ENCODE data around the gene RGS6.
"Not testable (repeated sequence)": the region's sequence is repeated elsewhere in the genome, so short reads cannot be mapped to it uniquely, and the experiment has no call there.

Gene RGS6

GRCh38 chr14:72466325-72466724 lies 534.1 kb downstream of the RGS6 start:
- Mint-ChIP-seq H3K27ac (no peak overlapping the region), H3K9me3 (peaks cover 17% of the 10 kb centered on the region), H3K4me1 (ENCODE audit: low read depth) (no peaks in the 10 kb centered on the region), H3K4me3 (no peak overlapping the region), H3K36me3 (ENCODE audit: low read depth) (no peaks in the 10 kb centered on the region), H3K27me3 (peaks cover 3% of the 10 kb centered on the region)

GRCh38 chr14:72471346-72471745 lies 539.1 kb downstream of the RGS6 start:
- H3K27ac Mint-ChIP-seq: no peak overlapping the region

GRCh38 chr14:72472845-72473244 lies 540.6 kb downstream of the RGS6 start:
- Mint-ChIP-seq H3K4me3 (no peak overlapping the region), H3K9me3 (no peaks in the 10 kb centered on the region), H3K4me1 (ENCODE audit: low read depth) (peaks cover 23% of the 10 kb centered on the region), H3K27me3 (peaks cover 13% of the 10 kb centered on the region), H3K27ac (no peak overlapping the region), H3K36me3 (ENCODE audit: low read depth) (no peaks in the 10 kb centered on the region)

More at GRCh38 chr14:72471346-72471745, 539.1 kb downstream of the RGS6 start:
- peaks cover 12% of the 10 kb centered on the region for H3K27me3 Mint-ChIP-seq
- H3K9me3 Mint-ChIP-seq: peaks cover 5% of the 10 kb centered on the region
- H3K4me1 Mint-ChIP-seq (ENCODE audit: low read depth): peaks cover 8% of the 10 kb centered on the region
- H3K36me3 Mint-ChIP-seq (ENCODE audit: low read depth): no peaks in the 10 kb centered on the region
- H3K4me3 Mint-ChIP-seq: no peak overlapping the region

GRCh38 chr14:72476657-72477499 lies 544.6 kb downstream of the RGS6 start:
- Mint-ChIP-seq H3K36me3 (ENCODE audit: low read depth) (no peaks in the 10 kb centered on the region), H3K9me3 (no peaks in the 10 kb centered on the region), H3K27me3 (peaks cover 17% of the 10 kb centered on the region), H3K27ac (peak overlapping the region; percentile 91), H3K4me3 (peak overlapping the region; percentile 56), H3K4me1 (ENCODE audit: low read depth) (peaks cover 60% of the 10 kb centered on the region)

GRCh38 chr14:72477578-72477977 lies 545.3 kb downstream of the RGS6 start:
- peaks cover 62% of the 10 kb centered on the region for H3K4me1 Mint-ChIP-seq (ENCODE audit: low read depth)
- peak overlapping the region; percentile 91 for H3K27ac Mint-ChIP-seq

GRCh38 chr14:72478471-72478893 lies 546.3 kb downstream of the RGS6 start:
- no peak overlapping the region for H3K4me3 Mint-ChIP-seq
- H3K27ac Mint-ChIP-seq: no peak overlapping the region
- peaks cover 62% of the 10 kb centered on the region for H3K4me1 Mint-ChIP-seq (ENCODE audit: low read depth)
- H3K27me3 Mint-ChIP-seq: peaks cover 22% of the 10 kb centered on the region
- peaks cover 5% of the 10 kb centered on the region for H3K9me3 Mint-ChIP-seq
- H3K36me3 Mint-ChIP-seq (ENCODE audit: low read depth): no peaks in the 10 kb centered on the region

More at GRCh38 chr14:72477578-72477977, 545.3 kb downstream of the RGS6 start:
- H3K9me3 Mint-ChIP-seq; H3K4me3 Mint-ChIP-seq; H3K36me3 Mint-ChIP-seq (ENCODE audit: low read depth): not testable (repeated sequence)
- H3K27me3 Mint-ChIP-seq: peaks cover 22% of the 10 kb centered on the region

- Mint-ChIP-seq H3K36me3 (ENCODE audit: low read depth) (no peaks in the 10 kb centered on the region), H3K27ac (no peak overlapping the region), H3K4me3 (no peak overlapping the region), H3K27me3 (peaks cover 13% of the 10 kb centered on the region), H3K9me3 (peaks cover 5% of the 10 kb centered on the region), H3K4me1 (ENCODE audit: low read depth) (peaks cover 62% of the 10 kb centered on the region)
These were observed 547.3 kb downstream of the RGS6 start for GRCh38 chr14:72479461-72479931.

- Mint-ChIP-seq H3K4me3 (no peak overlapping the region), H3K4me1 (ENCODE audit: low read depth) (peaks cover 61% of the 10 kb centered on the region), H3K27me3 (peaks cover 11% of the 10 kb centered on the region), H3K27ac (no peak overlapping the region), H3K9me3 (peaks cover 9% of the 10 kb centered on the region), H3K36me3 (ENCODE audit: low read depth) (no peaks in the 10 kb centered on the region)
These were observed 548.4 kb downstream of the RGS6 start for GRCh38 chr14:72480464-72481243.

GRCh38 chr14:72483311-72483710 lies 551.1 kb downstream of the RGS6 start:
- Mint-ChIP-seq H3K27me3 (peaks cover 6% of the 10 kb centered on the region), H3K27ac (no peak overlapping the region), H3K4me3 (no peak overlapping the region), H3K4me1 (ENCODE audit: low read depth) (peaks cover 35% of the 10 kb centered on the region), H3K9me3 (peaks cover 13% of the 10 kb centered on the region), H3K36me3 (ENCODE audit: low read depth) (no peaks in the 10 kb centered on the region)

GRCh38 chr14:72485695-72486094 lies 553.5 kb downstream of the RGS6 start:
- H3K4me3 Mint-ChIP-seq: no peak overlapping the region
- H3K9me3 Mint-ChIP-seq: peaks cover 21% of the 10 kb centered on the region
- H3K4me1 Mint-ChIP-seq (ENCODE audit: low read depth): peaks cover 12% of the 10 kb centered on the region
- H3K36me3 Mint-ChIP-seq (ENCODE audit: low read depth): no peaks in the 10 kb centered on the region
- peaks cover 13% of the 10 kb centered on the region for H3K27me3 Mint-ChIP-seq
- no peak overlapping the region for H3K27ac Mint-ChIP-seq

- Mint-ChIP-seq H3K27ac (no peak overlapping the region), H3K27me3 (peaks cover 8% of the 10 kb centered on the region), H3K36me3 (ENCODE audit: low read depth) (no peaks in the 10 kb centered on the region), H3K4me1 (ENCODE audit: low read depth) (no peaks in the 10 kb centered on the region), H3K9me3 (peaks cover 16% of the 10 kb centered on the region), H3K4me3 (no peak overlapping the region)
These were observed 556.3 kb downstream of the RGS6 start for GRCh38 chr14:72488514-72488913.

- H3K4me1 Mint-ChIP-seq (ENCODE audit: low read depth): no peaks in the 10 kb centered on the region
- peaks cover 20% of the 10 kb centered on the region for H3K27me3 Mint-ChIP-seq
- H3K36me3 Mint-ChIP-seq (ENCODE audit: low read depth): no peaks in the 10 kb centered on the region
- no peak overlapping the region for H3K27ac Mint-ChIP-seq
- H3K4me3 Mint-ChIP-seq: no peak overlapping the region
- H3K9me3 Mint-ChIP-seq: peaks cover 19% of the 10 kb centered on the region
These were observed 560.0 kb downstream of the RGS6 start for GRCh38 chr14:72492196-72492595.

- peaks cover 7% of the 10 kb centered on the region for H3K9me3 Mint-ChIP-seq
- H3K27me3 Mint-ChIP-seq: peaks cover 12% of the 10 kb centered on the region
- H3K4me3 Mint-ChIP-seq: no peak overlapping the region
- H3K36me3 Mint-ChIP-seq (ENCODE audit: low read depth): no peaks in the 10 kb centered on the region
- H3K27ac Mint-ChIP-seq: no peak overlapping the region
- H3K4me1 Mint-ChIP-seq (ENCODE audit: low read depth): no peaks in the 10 kb centered on the region
These were observed 563.4 kb downstream of the RGS6 start for GRCh38 chr14:72495668-72496067.

- no peak overlapping the region for H3K27ac Mint-ChIP-seq
- H3K36me3 Mint-ChIP-seq (ENCODE audit: low read depth): no peaks in the 10 kb centered on the region
- H3K9me3 Mint-ChIP-seq: peaks cover 7% of the 10 kb centered on the region
- H3K4me1 Mint-ChIP-seq (ENCODE audit: low read depth): no peaks in the 10 kb centered on the region
- no peak overlapping the region for H3K4me3 Mint-ChIP-seq
- H3K27me3 Mint-ChIP-seq: peaks cover 14% of the 10 kb centered on the region
These were observed 566.4 kb downstream of the RGS6 start for GRCh38 chr14:72498646-72499045.

- Mint-ChIP-seq H3K4me1 (ENCODE audit: low read depth) (no peaks in the 10 kb centered on the region), H3K36me3 (ENCODE audit: low read depth) (peaks cover 3% of the 10 kb centered on the region), H3K9me3 (peaks cover 6% of the 10 kb centered on the region), H3K27ac (no peak overlapping the region), H3K4me3 (no peak overlapping the region), H3K27me3 (peaks cover 15% of the 10 kb centered on the region)
These were observed 567.5 kb downstream of the RGS6 start for GRCh38 chr14:72499746-72500145.
